ENCODE measurements around the gene TMEM89. TPM values are rescaled to one million over a fixed set of nuclear protein-coding genes. Genes with fewer than 3 reads are reported as not detected.

TMEM89 gene
- polyA plus RNA-seq, 1 experiment: not detected

- Histone ChIP-seq H3K4me3 (ENCODE audit: low read depth, low read length) (no peak overlapping the region), H3K27ac (ENCODE audit: low read depth, low read length) (no peak overlapping the region), H3K9me3 (ENCODE audit: control insufficient read depth, insufficient read depth, low read length) (peaks cover 19% of the 10 kb centered on the region), H3K27me3 (ENCODE audit: control insufficient read depth, insufficient read depth, low read length) (no peaks in the 10 kb centered on the region)
- CTCF ChIA-PET: interaction anchor here (1.2 kb wide), 1 partner anchor 120 kb away, joined by 3 read pairs; no protein-coding TSS in a partner anchor
- POLR2A ChIA-PET: interaction anchor here (0.6 kb wide), 1 partner anchor 20 kb away, joined by 3 read pairs; no protein-coding TSS in a partner anchor
- no peak for TF ChIP-seq CTCF (IDR thresholded peaks at IDR 0.05; ENCODE audit: low read depth, low read length)
- no peak for DNase-seq (ENCODE audit: low read depth, low spot score)
Measured at GRCh38 chr3:48619541-48620524, 1.7 kb downstream of the TMEM89 start.

- Histone ChIP-seq H3K27ac (ENCODE audit: low read depth, low read length) (no peak overlapping the region), H3K9me3 (ENCODE audit: control insufficient read depth, insufficient read depth, low read length) (peaks cover 19% of the 10 kb centered on the region), H3K4me3 (ENCODE audit: low read depth, low read length) (no peak overlapping the region), H3K27me3 (ENCODE audit: control insufficient read depth, insufficient read depth, low read length) (no peaks in the 10 kb centered on the region)
- no peak for DNase-seq (ENCODE audit: low read depth, low spot score)
- POLR2A ChIA-PET: no interaction called here
- CTCF ChIA-PET: no interaction called here
- no peak for TF ChIP-seq CTCF (IDR thresholded peaks at IDR 0.05; ENCODE audit: low read depth, low read length)
Measured at GRCh38 chr3:48617559-48617958, 4.0 kb downstream of the TMEM89 start.

GRCh38 chr3:48614044-48614443, 7.5 kb downstream of the TMEM89 start:
- H3K27me3 ChIP-seq (ENCODE audit: control insufficient read depth, insufficient read depth, low read length): no peaks in the 10 kb centered on the region
- no peak for TF ChIP-seq CTCF (IDR thresholded peaks at IDR 0.05; ENCODE audit: low read depth, low read length)
- H3K27ac ChIP-seq (ENCODE audit: low read depth, low read length): peak overlapping the region; percentile 86
- CTCF ChIA-PET: interaction anchor here (0.7 to 4.0 kb wide), 2 partner anchors 22 to 284 kb away, joined by 3 to 18 read pairs; partner anchors contain the start of gene SLC26A6
- no peak overlapping the region for H3K4me3 ChIP-seq (ENCODE audit: low read depth, low read length)
- POLR2A ChIA-PET: no interaction called here
- DNase-seq (ENCODE audit: low read depth, low spot score): peak; percentile 48
- peaks cover 19% of the 10 kb centered on the region for H3K9me3 ChIP-seq (ENCODE audit: control insufficient read depth, insufficient read depth, low read length)

- no peaks in the 10 kb centered on the region for H3K27me3 ChIP-seq (ENCODE audit: control insufficient read depth, insufficient read depth, low read length)
- peaks cover 10% of the 10 kb centered on the region for H3K9me3 ChIP-seq (ENCODE audit: control insufficient read depth, insufficient read depth, low read length)
- POLR2A ChIA-PET: interaction anchor here (0.6 to 1.6 kb wide), 6 partner anchors 14 to 910 kb away, joined by 3 to 11 read pairs (median 4); partner anchors contain the start of gene SLC26A6
- no peak overlapping the region for H3K4me3 ChIP-seq (ENCODE audit: low read depth, low read length)
- no peak for TF ChIP-seq CTCF (IDR thresholded peaks at IDR 0.05; ENCODE audit: low read depth, low read length)
- CTCF ChIA-PET: interaction anchor here (0.7 to 4.0 kb wide), 2 partner anchors 23 to 176 kb away, joined by 3 to 18 read pairs; partner anchors contain the start of gene SLC26A6
- peak overlapping the region; percentile 47 for H3K27ac ChIP-seq (ENCODE audit: low read depth, low read length)
- no peak for DNase-seq (ENCODE audit: low read depth, low spot score)
Measured at GRCh38 chr3:48612309-48612708, 9.3 kb downstream of the TMEM89 start.

All from AG04450 (cell line).